GM03348 (cell line): ENCODE measurements around the gene ZNF407.

ENCODE experiments used
- DNase-seq: peaks from one replicate; pipeline ENCODE4 v3.0.0; 2012; ENCODE audit warnings: low spot score

Gene ZNF407

GRCh38 chr18:74679006-74679678 is 81.5 kb downstream of the ZNF407 start:
- no peak for DNase-seq

- DNase-seq = no peak
These were observed 82.0 kb downstream of the ZNF407 start for GRCh38 chr18:74679679-74680076.

- DNase-seq = no peak
These were observed 84.7 kb downstream of the ZNF407 start for GRCh38 chr18:74682141-74682990.

GRCh38 chr18:74682991-74683297 is 85.3 kb downstream of the ZNF407 start:
- DNase-seq = no peak

- DNase-seq = no peak
These were observed 85.9 kb downstream of the ZNF407 start for GRCh38 chr18:74683573-74683972.

- DNase-seq = peak; percentile 36
These were observed 91.6 kb downstream of the ZNF407 start for GRCh38 chr18:74689251-74689650.

GRCh38 chr18:74692367-74693013 is 94.8 kb downstream of the ZNF407 start:
- DNase-seq = no peak

- no peak for DNase-seq
These were observed 96.8 kb downstream of the ZNF407 start for GRCh38 chr18:74694436-74694835.

- DNase-seq = no peak
These were observed 97.5 kb downstream of the ZNF407 start for GRCh38 chr18:74695170-74695569.

- no peak for DNase-seq
These were observed 101.2 kb downstream of the ZNF407 start for GRCh38 chr18:74698881-74699280.

GRCh38 chr18:74699455-74699854 is 101.8 kb downstream of the ZNF407 start:
- DNase-seq = no peak

GRCh38 chr18:74702950-74703349 is 105.3 kb downstream of the ZNF407 start:
- no peak for DNase-seq

GRCh38 chr18:74708169-74708568 is 110.5 kb downstream of the ZNF407 start:
- no peak for DNase-seq

GRCh38 chr18:74709452-74709851 is 111.8 kb downstream of the ZNF407 start:
- DNase-seq = no peak

GRCh38 chr18:74714120-74714519 is 116.5 kb downstream of the ZNF407 start:
- DNase-seq = no peak

- DNase-seq = no peak
These were observed 117.1 kb downstream of the ZNF407 start for GRCh38 chr18:74714791-74715190.

- DNase-seq = no peak
These were observed 117.6 kb downstream of the ZNF407 start for GRCh38 chr18:74715306-74715705.

- DNase-seq = no peak
These were observed 118.4 kb downstream of the ZNF407 start for GRCh38 chr18:74715865-74716712.

GRCh38 chr18:74718312-74718711 is 120.6 kb downstream of the ZNF407 start:
- no peak for DNase-seq

- peak; percentile 33 for DNase-seq
These were observed 124.6 kb downstream of the ZNF407 start for GRCh38 chr18:74722237-74722636.

GRCh38 chr18:74724186-74724585 is 126.5 kb downstream of the ZNF407 start:
- peak; percentile 69 for DNase-seq

GRCh38 chr18:74725690-74726089 is 128.0 kb downstream of the ZNF407 start:
- no peak for DNase-seq
